HG02840 (cell line): Measurements from ENCODE around the gene HEPACAM.

Experiments
- ATAC-seq: cut with Tn5 transposase; IDR thresholded peaks from one replicate; pipeline ENCODE4 v1.9.1; 2021; ENCODE audit warnings: mild to moderate bottlenecking, moderate library complexity, moderate number of reproducible peaks; ENCODE audit not compliant: unreplicated experiment, low FRiP score

Gene HEPACAM

DNA sequence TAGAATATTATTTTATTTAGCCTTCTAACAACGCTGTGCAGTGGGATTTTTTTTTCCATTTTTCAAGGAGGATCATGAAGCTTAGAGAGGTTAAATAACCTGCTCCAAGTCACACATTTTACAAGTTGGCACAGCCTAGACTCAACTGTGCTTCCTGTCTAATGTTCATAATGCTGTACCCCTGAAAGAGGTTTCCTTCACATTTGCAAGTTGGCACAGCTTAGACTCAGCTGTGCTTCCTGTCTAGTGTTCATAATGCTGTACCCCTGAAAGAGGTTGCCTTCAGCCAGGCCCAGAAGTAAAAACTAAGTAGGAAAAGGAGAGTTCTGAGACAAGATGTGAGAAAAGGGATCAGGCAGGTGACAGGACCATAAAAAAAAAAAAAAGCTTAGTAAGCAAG lies 7.9 kb upstream of the HEPACAM start:
- ATAC-seq: no peak

- no peak for ATAC-seq
These were observed 7.4 kb upstream of the HEPACAM start for GRCh38 chr11:124943254-124943616.

- ATAC-seq: no peak
These were observed 6.8 kb upstream of the HEPACAM start for GRCh38 chr11:124942466-124943253.

DNA sequence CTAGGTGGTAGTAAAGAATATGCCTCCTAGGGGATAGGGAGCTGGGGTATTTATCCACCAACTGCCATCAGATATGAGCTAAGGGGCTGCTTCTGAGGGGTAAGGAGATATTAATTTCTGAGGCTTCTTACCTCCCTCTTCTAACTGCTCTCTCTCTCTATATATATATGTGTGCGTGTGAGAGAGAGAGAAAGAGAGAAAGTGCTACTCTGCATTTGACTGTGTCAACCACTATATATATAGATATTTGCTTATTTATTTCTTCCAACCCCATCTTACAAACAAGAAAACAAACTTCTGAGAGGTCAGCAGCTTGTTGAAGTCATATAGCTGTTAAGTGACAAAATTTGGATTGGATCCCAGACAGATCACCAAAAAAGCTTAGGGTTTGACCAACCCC lies 5.9 kb upstream of the HEPACAM start:
- no peak for ATAC-seq

- ATAC-seq: no peak
These were observed 3.1 kb upstream of the HEPACAM start for GRCh38 chr11:124938970-124939369.

- no peak for ATAC-seq
These were observed 2.4 kb upstream of the HEPACAM start for GRCh38 chr11:124938206-124938765.

GRCh38 chr11:124937336-124937935 lies 1.6 kb upstream of the HEPACAM start:
- no peak for ATAC-seq

GRCh38 chr11:124934862-124935547 lies 842 bp downstream of the HEPACAM start:
- ATAC-seq: no peak

DNA sequence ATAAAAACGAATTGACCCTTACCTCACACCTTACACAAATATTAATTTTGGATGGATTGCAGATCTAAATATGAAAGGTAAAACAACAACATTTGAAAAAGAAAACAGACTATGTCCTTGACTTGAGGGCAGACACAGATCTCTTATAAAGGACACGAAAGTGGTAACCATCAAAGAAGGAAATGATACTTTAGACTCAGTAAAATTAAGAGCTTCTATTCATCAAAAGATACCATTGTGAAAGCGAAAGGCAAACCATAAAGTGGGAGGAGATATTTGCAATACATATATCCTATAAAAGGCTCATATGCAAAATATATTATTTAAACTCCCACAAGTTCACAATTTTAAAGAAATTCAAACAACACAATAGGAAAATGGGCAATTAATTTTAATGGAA lies 5.0 kb downstream of the HEPACAM start:
- ATAC-seq: no peak

- ATAC-seq: no peak
These were observed 6.7 kb downstream of the HEPACAM start for GRCh38 chr11:124928942-124929665.

GRCh38 chr11:124923296-124923695 lies 12.6 kb downstream of the HEPACAM start:
- no peak for ATAC-seq

DNA sequence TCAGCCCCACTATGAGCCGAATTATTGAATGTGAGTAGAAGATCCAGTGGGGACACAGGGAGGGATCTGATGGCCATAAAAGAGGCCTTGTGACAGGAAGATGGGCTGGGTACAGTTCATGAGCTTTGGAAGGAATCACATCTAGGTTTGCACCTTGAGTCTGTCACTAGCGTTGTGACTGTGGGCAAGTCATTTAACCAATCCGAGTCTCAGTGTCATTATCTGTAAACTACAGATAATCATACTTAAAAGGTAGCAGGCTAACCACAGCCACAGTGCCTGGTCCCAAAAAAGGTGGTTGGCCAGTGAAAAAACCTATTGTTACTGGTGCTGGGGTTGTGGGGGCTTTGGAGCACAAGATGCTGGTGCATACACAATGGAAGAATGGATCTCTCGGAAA lies 13.0 kb downstream of the HEPACAM start:
- no peak for ATAC-seq

DNA sequence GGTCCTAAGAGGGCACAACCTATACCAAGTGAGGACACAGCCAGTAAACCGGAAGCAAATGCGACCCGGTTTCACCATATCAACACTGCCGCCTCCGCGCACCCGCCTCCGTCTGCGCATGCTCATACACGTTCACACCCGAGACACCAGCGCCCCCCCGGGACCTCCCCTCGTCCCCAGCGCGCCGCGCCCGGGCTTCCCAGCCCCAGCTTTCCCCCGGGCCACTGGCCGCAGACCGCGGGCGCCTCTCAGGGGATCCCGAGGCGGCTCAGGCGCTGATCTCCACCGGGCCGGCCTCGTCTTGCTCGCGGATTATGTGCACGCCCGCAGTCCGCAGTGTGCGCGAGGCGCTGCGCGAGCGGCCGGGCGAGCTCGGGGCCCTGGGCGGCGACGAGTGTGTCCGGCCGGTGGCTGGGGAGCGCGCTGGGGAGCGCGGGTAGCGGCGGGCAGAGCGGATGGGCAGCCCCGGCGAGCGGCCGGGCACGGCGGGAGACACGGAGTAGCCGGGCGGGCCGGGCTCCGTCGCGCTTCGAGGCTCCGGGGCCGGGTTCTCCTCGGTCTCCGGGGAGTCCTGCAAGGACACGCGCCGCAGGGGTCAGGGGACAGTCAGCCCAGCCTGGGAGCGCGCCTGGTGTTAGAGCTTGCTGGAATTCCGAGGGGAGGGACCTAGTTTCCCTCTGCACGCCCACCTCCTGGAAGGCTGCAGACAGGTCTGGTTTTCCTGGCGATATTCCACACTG lies 14.8 kb downstream of the HEPACAM start:
- no peak for ATAC-seq

DNA sequence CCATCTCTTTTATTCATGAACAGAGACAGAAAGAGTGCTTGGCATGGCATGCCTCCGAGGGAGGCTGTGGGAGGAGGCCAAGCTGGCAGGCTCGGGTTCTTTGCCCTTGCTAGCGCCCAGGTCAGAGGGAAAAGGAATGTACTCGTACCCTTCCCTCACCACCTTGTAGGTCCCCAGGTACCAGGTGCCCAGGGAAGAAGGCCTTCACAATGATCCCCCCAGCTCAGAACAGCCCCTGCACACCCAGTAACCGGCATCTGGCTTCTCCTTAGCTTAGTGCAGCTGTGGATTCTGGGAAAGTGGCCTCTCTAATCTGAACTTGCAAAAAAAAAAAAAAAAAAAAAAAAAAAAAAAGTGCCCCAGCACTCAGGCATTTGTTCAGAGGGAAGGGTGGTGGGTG lies 15.5 kb downstream of the HEPACAM start:
- no peak for ATAC-seq

GRCh38 chr11:124919898-124920297 lies 15.9 kb downstream of the HEPACAM start:
- no peak for ATAC-seq

GRCh38 chr11:124918950-124919349 lies 16.9 kb downstream of the HEPACAM start, which contains the start of gene HEPN1:
TSS of gene HEPN1 (plus strand) at chr11:124919250.
- ATAC-seq: no peak

DNA sequence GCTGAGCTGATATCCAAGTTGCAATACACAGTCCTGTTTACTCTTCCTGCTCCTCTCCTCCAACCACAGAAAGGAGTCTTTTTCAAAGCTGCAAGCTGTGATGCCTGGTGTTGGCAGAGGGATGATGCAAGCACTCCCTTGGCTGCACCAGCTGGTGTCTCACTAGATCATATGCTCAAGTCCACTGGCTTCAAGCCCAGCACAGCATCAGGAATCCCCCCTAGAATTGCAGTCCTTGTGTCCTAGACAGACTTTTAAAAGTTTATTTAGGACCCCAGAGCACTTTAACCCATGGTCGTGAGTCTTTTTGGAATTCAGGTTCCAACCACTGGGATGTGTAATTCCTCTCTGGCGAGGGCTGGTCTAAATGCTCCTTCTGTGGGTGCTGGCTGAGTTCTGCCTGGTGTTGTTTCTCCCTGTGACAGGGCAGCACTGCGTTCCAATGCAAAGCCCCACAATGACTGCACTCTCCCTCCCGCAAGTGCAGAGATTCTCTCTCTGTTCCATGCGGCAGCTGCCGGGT lies 18.7 kb downstream of the HEPACAM start:
- no peak for ATAC-seq

- ATAC-seq: no peak
These were observed 19.5 kb downstream of the HEPACAM start for GRCh38 chr11:124916370-124916710.

- ATAC-seq: no peak
These were observed 20.1 kb downstream of the HEPACAM start for GRCh38 chr11:124915541-124916369.
